IPS-15b (cell line): ENCODE data around the gene BMP2.

ENCODE experiments used
- H3K27me3 ChIP-seq: one replicate; pipeline ENCODE4 v1.6.1; 2013; ENCODE audit warnings: low read length; ENCODE audit not compliant: control insufficient read depth, insufficient read depth
- H3K36me3 ChIP-seq: one replicate; pipeline ENCODE4 v1.6.1; 2013; ENCODE audit warnings: low read length; ENCODE audit not compliant: control insufficient read depth, insufficient read depth
- H3K4me1 ChIP-seq: one replicate; pipeline ENCODE4 v1.6.1; 2013; ENCODE audit warnings: mild to moderate bottlenecking, low read length; ENCODE audit not compliant: control insufficient read depth, insufficient read depth
- H3K4me3 ChIP-seq: one replicate; pipeline ENCODE4 v1.5.1; 2013; ENCODE audit warnings: low read depth, low read length
- H3K9ac ChIP-seq: one replicate; pipeline ENCODE4 v1.6.1; 2013; ENCODE audit warnings: low read depth, mild to moderate bottlenecking, low read length
- H3K9me3 ChIP-seq: one replicate; pipeline ENCODE4 v1.6.1; 2013; ENCODE audit warnings: mild to moderate bottlenecking, low read length; ENCODE audit not compliant: control insufficient read depth, insufficient read depth

Gene BMP2

GRCh38 chr20:6767536-6768227 lies at the start of gene BMP2:
Gene BMP2 (plus strand): TSS chr20:6767686. CDS start chr20:6770127, 2,441 bp downstream.
- Histone ChIP-seq H3K9me3 (no peaks in the 10 kb centered on the region), H3K36me3 (no peaks in the 10 kb centered on the region), H3K4me1 (peaks cover 29% of the 10 kb centered on the region), H3K9ac (no peak within 1 kb of the TSS), H3K27me3 (peaks cover 37% of the 10 kb centered on the region), H3K4me3 (peak within 1 kb of the TSS; percentile 73)

GRCh38 chr20:6718662-6719368 lies 48.7 kb upstream of the BMP2 start:
- H3K36me3 ChIP-seq, result no peaks in the 10 kb centered on the region
- H3K27me3 ChIP-seq, result no peaks in the 10 kb centered on the region
- no peaks in the 10 kb centered on the region for H3K9me3 ChIP-seq
- H3K4me1 ChIP-seq, result no peaks in the 10 kb centered on the region
- H3K9ac ChIP-seq, result no peak overlapping the region
- H3K4me3 ChIP-seq, result no peak overlapping the region

GRCh38 chr20:6719369-6719721 lies 48.1 kb upstream of the BMP2 start:
- no peak overlapping the region for H3K4me3 ChIP-seq
- no peak overlapping the region for H3K9ac ChIP-seq
- no peaks in the 10 kb centered on the region for H3K4me1 ChIP-seq
- no peaks in the 10 kb centered on the region for H3K27me3 ChIP-seq
- no peaks in the 10 kb centered on the region for H3K9me3 ChIP-seq
- no peaks in the 10 kb centered on the region for H3K36me3 ChIP-seq

DNA sequence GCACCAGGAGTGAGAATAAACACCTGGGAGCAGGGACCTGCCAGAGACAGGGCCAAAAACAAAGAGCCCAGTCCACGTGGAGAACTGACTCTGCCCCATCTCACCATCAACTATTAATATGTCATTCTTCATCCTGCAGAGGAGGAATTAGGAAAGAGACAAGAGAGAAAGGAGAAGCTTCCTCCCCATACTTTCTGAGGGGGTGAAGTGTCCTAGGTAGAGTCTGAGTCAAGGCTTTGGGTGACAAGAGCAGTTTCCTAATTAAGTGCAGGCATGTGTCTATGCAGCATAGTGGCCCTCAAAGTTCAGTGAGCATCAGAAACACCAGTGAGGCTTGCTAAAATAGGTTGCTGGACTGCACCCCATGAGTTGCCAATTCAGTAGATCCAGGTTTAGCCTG lies 40.7 kb upstream of the BMP2 start:
- no peak overlapping the region for H3K9ac ChIP-seq
- H3K4me1 ChIP-seq, result no peaks in the 10 kb centered on the region
- H3K9me3 ChIP-seq, result no peaks in the 10 kb centered on the region
- no peaks in the 10 kb centered on the region for H3K27me3 ChIP-seq
- no peak overlapping the region for H3K4me3 ChIP-seq
- H3K36me3 ChIP-seq, result no peaks in the 10 kb centered on the region

GRCh38 chr20:6730672-6731328 lies 36.7 kb upstream of the BMP2 start:
- Histone ChIP-seq H3K4me3 (no peak overlapping the region), H3K9me3 (no peaks in the 10 kb centered on the region), H3K27me3 (no peaks in the 10 kb centered on the region), H3K36me3 (no peaks in the 10 kb centered on the region), H3K9ac (no peak overlapping the region), H3K4me1 (no peaks in the 10 kb centered on the region)

DNA sequence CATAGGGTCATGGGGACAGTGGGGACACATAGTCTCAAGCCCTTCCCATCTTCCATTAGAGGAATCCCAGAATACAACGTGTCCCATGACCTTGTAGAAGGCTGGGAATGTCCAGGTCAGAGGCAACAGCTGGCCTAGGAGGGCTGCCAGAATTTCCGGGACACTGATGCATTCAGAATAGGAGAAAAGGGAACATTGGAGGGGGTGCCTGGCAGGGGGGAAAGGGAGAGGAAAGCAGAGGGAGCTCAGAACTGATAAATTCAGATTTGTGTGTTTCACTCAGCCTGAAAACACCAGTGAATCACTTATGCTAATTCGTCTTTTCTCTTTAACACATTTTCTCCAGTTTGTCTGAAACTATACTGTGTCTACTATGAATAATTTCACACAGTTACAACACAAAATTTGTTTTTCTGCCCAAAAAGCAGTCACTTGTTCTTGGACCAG lies 35.5 kb upstream of the BMP2 start:
- Histone ChIP-seq H3K4me3 (no peak overlapping the region), H3K27me3 (no peaks in the 10 kb centered on the region), H3K4me1 (no peaks in the 10 kb centered on the region), H3K36me3 (no peaks in the 10 kb centered on the region), H3K9me3 (no peaks in the 10 kb centered on the region), H3K9ac (no peak overlapping the region)

GRCh38 chr20:6732851-6733250 lies 34.6 kb upstream of the BMP2 start:
- no peaks in the 10 kb centered on the region for H3K36me3 ChIP-seq
- H3K27me3 ChIP-seq, result no peaks in the 10 kb centered on the region
- no peak overlapping the region for H3K4me3 ChIP-seq
- H3K9ac ChIP-seq, result no peak overlapping the region
- H3K4me1 ChIP-seq, result no peaks in the 10 kb centered on the region
- H3K9me3 ChIP-seq, result no peaks in the 10 kb centered on the region

DNA sequence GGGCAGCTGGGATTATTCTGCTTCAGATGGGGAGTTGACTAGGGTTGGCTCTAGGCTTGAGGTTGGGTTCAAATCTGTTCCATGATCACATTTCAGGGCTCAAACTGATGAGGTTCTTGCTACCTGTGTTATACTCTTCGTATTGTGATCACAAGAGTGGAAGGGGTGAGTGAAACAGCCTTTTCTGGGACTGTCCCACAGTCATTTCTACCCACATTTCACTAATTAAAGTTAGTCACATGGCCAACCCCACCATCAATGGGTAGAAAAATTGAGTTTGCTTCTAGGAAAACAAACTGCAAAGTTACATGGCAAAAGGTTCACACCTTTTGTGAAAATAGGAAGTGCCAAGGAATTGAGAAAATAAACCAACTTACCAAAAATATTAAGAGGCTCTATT lies 33.5 kb upstream of the BMP2 start:
- H3K36me3 ChIP-seq, result no peaks in the 10 kb centered on the region

GRCh38 chr20:6735942-6736845 lies 31.3 kb upstream of the BMP2 start:
- Histone ChIP-seq H3K27me3 (no peaks in the 10 kb centered on the region), H3K9me3 (no peaks in the 10 kb centered on the region), H3K9ac (no peak overlapping the region), H3K4me1 (no peaks in the 10 kb centered on the region), H3K4me3 (no peak overlapping the region), H3K36me3 (no peaks in the 10 kb centered on the region)

More for the DNA sequence above, 33.5 kb upstream of the BMP2 start:
- no peak overlapping the region for H3K4me3 ChIP-seq
- no peaks in the 10 kb centered on the region for H3K9me3 ChIP-seq
- no peaks in the 10 kb centered on the region for H3K27me3 ChIP-seq
- H3K4me1 ChIP-seq, result no peaks in the 10 kb centered on the region
- no peak overlapping the region for H3K9ac ChIP-seq

- H3K36me3 ChIP-seq, result no peaks in the 10 kb centered on the region
Observed at GRCh38 chr20:6739406-6739805, 28.1 kb upstream of the BMP2 start.

DNA sequence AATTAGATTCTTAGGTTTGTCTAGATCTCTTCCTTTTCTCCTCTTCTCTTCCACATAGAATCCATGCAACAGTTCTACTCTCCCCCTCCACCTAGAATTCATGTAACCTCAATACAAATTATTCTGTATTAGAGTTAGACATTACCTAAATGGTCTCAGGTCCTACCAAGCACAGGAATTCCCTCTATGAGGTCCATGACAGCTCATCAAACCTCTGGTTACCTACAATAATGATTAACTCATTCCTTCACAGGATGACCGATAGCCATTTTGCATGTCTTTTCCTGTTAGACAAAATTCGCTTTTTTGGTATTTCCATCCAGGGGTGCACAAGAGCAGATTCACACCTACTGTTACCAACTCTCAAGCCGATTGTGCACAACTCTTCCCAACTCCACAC lies 27.4 kb upstream of the BMP2 start:
- Histone ChIP-seq H3K9ac (no peak overlapping the region), H3K9me3 (no peaks in the 10 kb centered on the region), H3K4me3 (no peak overlapping the region), H3K36me3 (no peaks in the 10 kb centered on the region), H3K4me1 (no peaks in the 10 kb centered on the region), H3K27me3 (no peaks in the 10 kb centered on the region)

More at GRCh38 chr20:6739406-6739805, 28.1 kb upstream of the BMP2 start:
- Histone ChIP-seq H3K4me3 (no peak overlapping the region), H3K27me3 (no peaks in the 10 kb centered on the region), H3K9ac (no peak overlapping the region), H3K4me1 (no peaks in the 10 kb centered on the region), H3K9me3 (no peaks in the 10 kb centered on the region)
